HG03565 (cell line): ENCODE data around the gene CYB561A3.

ENCODE experiments used
- ATAC-seq: cut with Tn5 transposase; IDR thresholded peaks from one replicate; pipeline ENCODE4 v1.9.1; 2021; ENCODE audit warnings: mild to moderate bottlenecking, moderate library complexity; ENCODE audit not compliant: unreplicated experiment

Gene CYB561A3

GRCh38 chr11:61369372-61370348 is 8.0 kb upstream of the CYB561A3 start:
- peak; percentile 49 for ATAC-seq

- ATAC-seq = no peak
Measured at GRCh38 chr11:61368646-61369045, 7.0 kb upstream of the CYB561A3 start.

- ATAC-seq = no peak
Measured at GRCh38 chr11:61367406-61367805, 5.7 kb upstream of the CYB561A3 start.

- ATAC-seq = no peak
Measured at GRCh38 chr11:61364012-61364675, 2.5 kb upstream of the CYB561A3 start.

- ATAC-seq = no peak
Measured at GRCh38 chr11:61362542-61362875, 827 bp upstream of the CYB561A3 start.

GRCh38 chr11:61361237-61361740 is 393 bp downstream of the CYB561A3 start:
- ATAC-seq = no peak

- no peak for ATAC-seq
Measured at GRCh38 chr11:61359516-61359915, 2.2 kb downstream of the CYB561A3 start.

- no peak for ATAC-seq
Measured at GRCh38 chr11:61358566-61358965, 3.1 kb downstream of the CYB561A3 start.

GRCh38 chr11:61357894-61358239 is 3.8 kb downstream of the CYB561A3 start:
- ATAC-seq = no peak

- peak; percentile 28 for ATAC-seq
Measured at GRCh38 chr11:61357233-61357893, 4.3 kb downstream of the CYB561A3 start.

GRCh38 chr11:61356706-61357105 is 5.0 kb downstream of the CYB561A3 start:
- ATAC-seq = no peak

- no peak for ATAC-seq
Measured at GRCh38 chr11:61354208-61354607, 7.5 kb downstream of the CYB561A3 start.

GRCh38 chr11:61353131-61354067 is 8.3 kb downstream of the CYB561A3 start:
- no peak for ATAC-seq

GRCh38 chr11:61352038-61352437 is 9.6 kb downstream of the CYB561A3 start:
- ATAC-seq = no peak

GRCh38 chr11:61350803-61351202 is 10.9 kb downstream of the CYB561A3 start:
- no peak for ATAC-seq

- no peak for ATAC-seq
Measured at GRCh38 chr11:61350336-61350735, 11.3 kb downstream of the CYB561A3 start.

GRCh38 chr11:61349916-61350315 is 11.8 kb downstream of the CYB561A3 start:
- no peak for ATAC-seq

GRCh38 chr11:61349189-61349751 is 12.4 kb downstream of the CYB561A3 start:
- ATAC-seq = no peak

- ATAC-seq = no peak
Measured at GRCh38 chr11:61347916-61348461, 13.7 kb downstream of the CYB561A3 start.
